DOHH2 (cell line): Measurements from ENCODE around the gene DUSP28.

Source experiments
- CTCF ChIP-seq: fragments of 200-600 bp; sonication (generic); IDR thresholded peaks from one replicate; pipeline ENCODE4 v1.5.1; 2014; ENCODE audit warnings: antibody characterized with exemption, mild to moderate bottlenecking, low read depth, low read length; ENCODE audit not compliant: poor library complexity, severe bottlenecking
- EZH2phosphoT487 ChIP-seq: fragments of 200-600 bp; sonication (generic); IDR thresholded peaks from 2 replicates; pipeline ENCODE4 v1.6.1; 2017; ENCODE audit warnings: borderline replicate concordance, mild to moderate bottlenecking, antibody characterized with exemption, low read length, moderate library complexity, mixed read lengths

- no peak for TF ChIP-seq CTCF
- TF ChIP-seq EZH2phosphoT487: no peak
Measured at GRCh38 chr2:240596080-240596460, 35.9 kb downstream of the DUSP28 start.
